Measurements from ENCODE around the gene ADISSP.

- TF ChIP-seq PRPF4 (IDR thresholded peaks at IDR 0.05; ENCODE audit: insufficient read depth, low read depth, low read length, poor library complexity, severe bottlenecking), result no peak
- no peak for TF ChIP-seq KAT7 (CRISPR knock-in tag; IDR thresholded peaks at IDR 0.05; ENCODE audit: borderline replicate concordance)
- no peak for TF ChIP-seq DPF2 (IDR thresholded peaks at IDR 0.05)
- no peak for TF ChIP-seq ZNF263 (CRISPR knock-in tag; IDR thresholded peaks at IDR 0.05; ENCODE audit: borderline replicate concordance)
- TF ChIP-seq EZH2 (IDR thresholded peaks at IDR 0.05; ENCODE audit: borderline replicate concordance, low read depth, low read length), result no peak
- no peak for TF ChIP-seq ZNF274 (IDR thresholded peaks at IDR 0.05; ENCODE audit: borderline replicate concordance, low read depth, low read length)
- no peak for TF ChIP-seq ZNF639 (CRISPR knock-in tag; conservative IDR thresholded peaks at IDR 0.05 in 1 of 2, IDR thresholded peaks at IDR 0.05 in 1 of 2)
- no peak for TF ChIP-seq CTCF (IDR thresholded peaks at IDR 0.05 in 2 of 3, conservative IDR thresholded peaks at IDR 0.05 in 1 of 3; ENCODE audit: insufficient read depth in 2 of 3, low read depth in 1 of 3, low read length in 3 of 3)
- TF ChIP-seq PHF8 (IDR thresholded peaks at IDR 0.05; ENCODE audit: borderline replicate concordance, low read length), result no peak
- no peak for TF ChIP-seq RBM17 (IDR thresholded peaks at IDR 0.05; ENCODE audit: borderline replicate concordance, low read depth, low read length)
- no peak for TF ChIP-seq MEF2A (IDR thresholded peaks at IDR 0.05; ENCODE audit: control insufficient read depth, low read depth, low read length)
- no peak for TF ChIP-seq ZHX1 (conservative IDR thresholded peaks at IDR 0.05; ENCODE audit: low read length)
- no peak for TF ChIP-seq STAT6 (CRISPR knock-in tag; IDR thresholded peaks at IDR 0.05)
These were observed 16.3 kb downstream of the ADISSP start for GRCh38 chr20:3751305-3751674.

Data from K562 (cell line).